SIG-M5 (cell line): Measurements from ENCODE around the gene COX17.

Source experiments
- DNase-seq: peaks from one replicate; lab custom pipeline; 2025; lab: John Stamatoyannopoulos, UW

The COX17 gene

DNA sequence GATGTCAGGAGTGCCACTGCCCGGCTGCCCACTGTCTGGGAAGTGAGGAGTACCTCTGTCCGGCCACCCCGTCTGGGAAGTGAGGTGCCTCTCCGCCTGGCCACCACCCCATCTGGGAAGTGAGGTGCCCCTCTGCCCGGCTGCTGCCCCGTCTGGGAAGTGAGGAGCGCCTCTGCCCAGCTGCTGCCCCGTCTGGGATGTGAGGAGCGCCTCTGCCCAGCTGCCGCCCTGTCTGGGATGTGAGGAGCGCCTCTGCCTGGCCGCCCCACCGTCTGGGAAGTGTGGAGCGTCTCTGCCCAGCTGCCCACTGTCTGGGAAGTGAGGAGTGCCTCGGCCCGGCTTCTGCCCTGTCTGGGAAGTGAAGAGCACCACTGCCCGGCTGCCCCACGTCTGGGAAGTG, 3.3 kb downstream of the COX17 start:
- no peak for DNase-seq

DNA sequence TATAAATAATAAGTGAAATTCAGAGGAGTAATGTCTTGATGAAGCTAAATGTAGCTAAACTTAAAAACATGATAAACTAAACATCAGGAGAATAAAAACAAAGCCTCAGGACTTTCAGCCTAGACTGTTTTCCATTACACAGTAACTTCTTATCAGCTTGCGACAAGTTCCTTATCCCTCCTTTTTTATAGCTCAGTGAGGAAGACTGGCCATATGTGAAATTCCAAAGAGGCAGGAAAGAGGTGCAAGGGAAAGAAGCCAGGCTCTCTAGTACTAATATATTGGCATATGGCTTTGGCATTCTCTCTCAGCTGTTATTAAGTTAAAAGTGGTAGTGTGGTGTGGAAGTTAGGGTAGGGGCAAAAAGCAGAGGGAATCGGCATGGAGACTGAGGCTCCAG, 4.4 kb downstream of the COX17 start:
- DNase-seq: no peak

DNA sequence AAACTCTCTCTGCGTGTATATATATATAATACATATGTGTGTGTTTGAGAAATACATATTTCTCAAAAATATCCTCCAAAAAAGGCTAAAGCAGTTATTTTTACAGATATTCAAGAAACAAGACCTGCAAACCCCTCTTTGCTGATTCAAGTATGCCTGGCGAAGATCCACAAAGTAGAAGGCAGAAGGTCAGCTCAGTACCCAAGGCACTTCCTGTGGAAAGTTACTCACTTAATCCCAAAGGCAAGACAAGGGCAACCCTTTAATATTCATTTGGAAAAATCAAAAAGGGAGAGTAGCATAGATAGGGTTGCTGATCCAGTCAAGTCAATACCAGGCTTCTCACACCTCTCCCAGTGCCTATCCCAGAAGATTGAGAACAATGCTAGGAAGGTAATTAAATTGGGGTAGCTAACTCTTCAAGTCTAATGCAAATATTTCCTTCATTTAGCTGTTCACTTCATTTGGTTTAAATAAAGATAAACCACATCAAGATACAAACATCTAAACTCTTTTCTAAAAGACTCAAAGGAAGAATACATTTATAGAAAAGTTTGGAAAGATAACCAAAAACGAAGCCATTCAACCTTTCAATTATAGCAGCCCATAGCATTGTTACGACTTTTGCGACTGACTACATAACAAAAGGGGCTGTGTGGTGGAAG, 7.2 kb downstream of the COX17 start:
- no peak for DNase-seq

DNA sequence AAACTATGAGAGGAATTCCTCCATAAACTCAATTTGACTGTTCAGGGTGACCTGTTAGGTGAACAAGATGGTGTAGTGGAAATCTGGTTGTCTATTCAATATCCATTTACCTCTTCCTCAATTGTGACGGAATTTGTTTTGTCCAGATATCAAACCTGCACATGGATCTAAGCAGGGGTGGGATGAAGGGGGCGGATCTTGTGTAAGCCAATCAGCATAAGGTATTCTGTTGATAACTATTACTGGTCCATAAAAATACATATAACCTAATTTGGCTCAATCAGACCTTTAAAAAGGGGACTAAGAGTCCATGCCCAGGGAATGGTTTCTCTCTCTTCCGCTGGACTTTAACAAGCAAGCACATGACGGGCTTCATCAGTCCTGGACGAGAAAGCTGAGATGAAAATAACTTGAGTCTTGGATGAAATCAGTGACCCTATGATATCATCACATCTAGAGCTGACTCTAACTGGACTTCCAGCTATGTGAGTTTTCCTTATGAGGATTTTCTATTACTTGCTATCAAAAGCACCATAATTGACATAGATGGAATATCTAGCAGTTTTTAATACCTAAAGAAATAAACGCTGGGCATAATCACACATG, 11.1 kb downstream of the COX17 start:
- DNase-seq: no peak

DNA sequence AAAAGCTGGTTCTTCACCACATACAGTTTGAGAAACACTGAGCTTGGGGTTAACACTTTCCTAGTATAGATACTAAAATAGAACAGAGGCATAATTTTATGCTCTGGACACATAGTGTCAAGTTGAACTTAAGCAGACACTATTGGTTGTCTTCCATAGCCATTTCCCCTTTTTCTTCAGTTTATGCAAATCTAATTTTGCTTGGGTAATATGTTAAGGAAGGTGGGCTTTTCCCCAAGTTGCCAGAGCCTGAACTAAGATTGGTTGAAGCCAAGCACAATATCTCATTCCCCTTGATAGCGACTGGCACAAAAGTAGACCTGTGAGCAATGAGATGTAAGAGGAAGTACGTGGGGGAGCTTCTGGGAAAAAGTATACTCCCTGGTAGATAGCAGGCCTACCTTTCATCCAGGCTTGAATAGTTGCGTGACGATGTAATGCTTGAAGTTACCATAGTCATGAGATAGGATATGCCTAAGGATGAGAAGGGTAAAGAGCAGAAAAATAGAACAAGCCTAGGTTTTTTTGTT, 12.3 kb downstream of the COX17 start:
- no peak for DNase-seq

DNA sequence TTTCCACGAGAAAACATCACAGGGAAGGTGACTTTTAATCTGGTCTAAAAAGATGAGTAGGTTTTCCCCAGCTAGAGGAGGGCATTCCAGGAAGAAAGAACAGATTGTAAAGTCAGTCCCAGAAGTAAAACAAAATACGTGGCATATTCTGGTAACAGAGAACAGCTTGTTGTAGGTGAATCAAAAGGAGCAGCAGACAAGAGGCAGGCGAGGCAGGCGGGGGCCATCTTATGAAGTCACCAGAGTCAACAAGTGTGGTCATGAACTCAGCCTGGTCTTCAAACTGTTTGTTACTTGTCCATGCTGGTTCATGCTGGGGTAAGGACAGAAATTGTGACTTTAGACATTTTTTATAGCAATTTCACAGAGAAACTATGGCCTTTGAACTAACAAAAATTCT, 12.8 kb downstream of the COX17 start:
- no peak for DNase-seq

DNA sequence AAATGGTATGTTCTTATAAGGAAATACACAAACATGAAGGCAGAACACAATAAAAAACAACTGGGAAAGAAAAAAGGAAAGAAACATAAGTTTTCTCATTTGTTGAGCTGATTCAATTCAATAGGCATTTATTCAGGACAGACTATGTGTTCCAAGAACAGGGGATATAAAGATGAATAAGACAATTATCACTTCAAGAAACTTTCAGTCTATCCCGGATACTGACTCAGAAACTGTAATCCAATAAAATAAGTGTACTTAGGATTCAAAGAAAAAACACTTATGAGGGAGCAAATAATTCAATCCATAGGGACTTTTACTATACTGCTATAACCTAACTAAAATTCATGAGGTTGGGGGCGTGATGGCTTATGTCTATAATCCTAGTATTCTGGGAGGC, 13.3 kb downstream of the COX17 start:
- no peak for DNase-seq

DNA sequence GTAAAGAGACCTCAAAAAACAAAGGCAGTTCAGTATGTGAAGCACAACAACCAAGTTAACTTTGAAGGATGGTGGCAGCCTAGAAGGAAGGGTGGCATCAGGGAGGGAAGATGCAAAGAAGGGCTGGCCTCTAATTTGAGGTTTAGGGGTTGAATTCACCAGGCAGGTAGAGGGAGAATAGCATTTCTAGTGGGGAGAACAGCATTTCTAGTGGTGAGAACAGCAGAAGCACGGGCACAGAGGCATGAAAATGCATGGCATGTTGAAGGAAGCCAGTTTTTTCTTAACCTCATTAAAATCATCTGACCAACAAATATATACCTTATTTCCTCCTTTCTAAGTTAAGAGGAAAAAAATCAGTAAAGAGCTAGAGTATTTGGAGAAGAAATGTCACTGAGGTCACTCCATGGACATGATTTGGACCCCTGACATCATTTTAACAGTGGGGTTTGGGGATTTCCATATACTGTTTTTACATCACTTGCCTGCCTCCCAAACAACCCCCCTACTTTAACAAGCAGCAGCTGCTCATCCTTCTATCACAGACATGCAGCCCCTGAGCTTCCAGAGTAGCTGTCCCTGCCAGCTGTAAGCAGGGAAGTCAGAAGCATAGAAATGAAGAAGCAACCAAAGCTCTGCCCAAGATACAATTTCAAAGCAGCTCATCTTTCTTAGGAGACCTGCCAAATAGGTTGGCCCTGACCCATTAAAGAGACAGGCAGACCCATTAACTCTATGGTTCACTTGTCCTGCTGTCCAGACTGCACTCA, 14.4 kb downstream of the COX17 start:
- no peak for DNase-seq

DNA sequence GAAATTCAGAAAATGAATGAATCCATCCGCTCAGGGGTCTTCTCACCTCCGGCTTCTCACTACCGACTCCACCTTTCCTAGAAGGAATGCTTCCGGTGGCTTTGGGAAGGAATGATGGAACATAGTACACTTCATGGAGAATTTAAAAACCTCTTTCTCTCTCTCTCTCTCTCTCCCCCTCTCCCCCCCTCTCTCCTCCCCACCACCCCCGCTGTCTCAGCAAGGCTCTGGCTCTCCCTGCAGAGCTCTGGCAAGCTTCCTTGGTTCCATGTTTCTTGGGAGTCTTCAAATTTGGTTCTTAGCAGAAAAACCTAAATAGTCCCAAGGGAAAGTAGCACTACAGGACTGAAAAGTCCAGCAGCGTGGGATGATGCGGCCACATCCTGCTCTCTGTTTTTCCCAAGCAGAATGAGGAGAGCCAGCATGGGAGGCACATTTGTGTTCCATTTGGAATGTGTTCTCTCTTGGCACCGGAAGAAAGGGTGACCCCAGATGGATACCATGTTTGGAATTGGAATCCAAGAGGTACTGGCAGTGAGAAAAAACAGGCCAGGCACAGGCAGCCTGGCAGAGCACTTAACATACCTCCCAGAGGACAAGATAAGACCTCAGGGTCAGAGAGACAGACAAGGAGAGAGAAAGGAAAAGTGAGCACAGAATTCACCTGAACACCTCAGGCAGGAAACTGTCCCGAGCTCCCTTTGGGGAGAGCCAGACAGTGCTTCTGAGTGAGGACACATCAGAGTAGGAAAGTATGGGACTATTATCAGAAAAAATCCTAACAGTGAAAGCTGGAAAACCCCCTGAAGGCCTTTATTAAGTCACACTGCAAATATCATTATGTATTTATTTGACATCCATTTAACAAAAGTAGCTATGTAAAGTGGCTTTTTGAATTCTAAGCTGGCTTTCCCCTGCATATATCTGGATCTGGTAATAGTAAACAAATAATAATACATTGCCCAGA, 16.4 kb downstream of the COX17 start, which contains the start of gene POPDC2:
Gene POPDC2 (minus strand): TSS at position 116 of the 967 bp plus-strand sequence. CDS start 166 bp downstream, outside the sequence.
- no peak for DNase-seq

DNA sequence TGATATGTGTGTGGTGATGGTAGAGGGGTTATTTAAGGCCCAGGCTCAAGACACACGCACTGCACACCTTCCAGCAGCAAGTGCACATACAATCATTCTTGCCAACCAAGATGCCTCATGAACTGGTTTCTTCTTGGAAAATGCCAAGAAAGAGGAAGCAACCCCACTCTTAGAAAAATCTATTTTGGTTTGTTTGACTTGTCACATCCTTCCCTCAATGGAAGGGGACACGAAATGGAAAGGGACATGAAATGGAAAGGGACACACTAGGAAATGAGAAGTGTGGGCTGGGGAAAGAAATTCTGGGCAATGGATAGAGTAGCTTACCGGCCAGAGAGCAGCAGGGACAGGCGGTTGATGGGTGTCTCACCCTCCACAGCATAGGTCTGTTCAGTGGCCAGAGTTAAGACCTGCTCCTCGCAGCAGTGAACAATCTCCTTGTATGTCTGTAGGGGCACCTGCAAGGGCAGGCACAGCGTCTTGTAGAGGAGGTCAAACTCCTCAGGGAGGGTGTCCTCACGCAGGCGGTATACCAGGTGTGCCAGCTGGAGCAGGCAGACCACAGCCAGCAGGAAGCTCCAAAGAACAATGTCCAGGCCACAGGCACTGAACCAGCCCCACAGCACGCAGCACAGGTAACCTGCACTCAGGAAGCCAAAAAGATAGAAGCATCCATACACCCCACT, 17.5 kb downstream of the COX17 start:
- no peak for DNase-seq

DNA sequence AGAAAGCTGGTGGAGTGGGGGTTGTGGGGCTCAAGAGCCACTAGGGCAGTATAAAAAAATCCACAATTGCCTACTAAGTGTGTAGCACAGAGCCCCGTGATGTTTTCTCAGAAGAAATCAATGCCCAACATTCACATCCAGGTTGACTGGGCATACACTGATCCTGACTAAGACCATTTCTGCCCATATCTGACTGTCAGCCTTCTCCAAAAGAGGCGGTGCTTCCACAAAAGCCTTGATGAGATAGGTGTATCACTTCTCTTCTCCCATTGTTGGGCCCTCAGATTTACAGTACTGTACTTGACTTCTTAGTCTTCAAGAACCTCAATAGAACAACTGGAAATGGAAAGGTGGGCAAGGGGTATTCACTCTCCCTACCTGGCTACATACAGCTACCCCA, 18.2 kb downstream of the COX17 start:
- DNase-seq: no peak

DNA sequence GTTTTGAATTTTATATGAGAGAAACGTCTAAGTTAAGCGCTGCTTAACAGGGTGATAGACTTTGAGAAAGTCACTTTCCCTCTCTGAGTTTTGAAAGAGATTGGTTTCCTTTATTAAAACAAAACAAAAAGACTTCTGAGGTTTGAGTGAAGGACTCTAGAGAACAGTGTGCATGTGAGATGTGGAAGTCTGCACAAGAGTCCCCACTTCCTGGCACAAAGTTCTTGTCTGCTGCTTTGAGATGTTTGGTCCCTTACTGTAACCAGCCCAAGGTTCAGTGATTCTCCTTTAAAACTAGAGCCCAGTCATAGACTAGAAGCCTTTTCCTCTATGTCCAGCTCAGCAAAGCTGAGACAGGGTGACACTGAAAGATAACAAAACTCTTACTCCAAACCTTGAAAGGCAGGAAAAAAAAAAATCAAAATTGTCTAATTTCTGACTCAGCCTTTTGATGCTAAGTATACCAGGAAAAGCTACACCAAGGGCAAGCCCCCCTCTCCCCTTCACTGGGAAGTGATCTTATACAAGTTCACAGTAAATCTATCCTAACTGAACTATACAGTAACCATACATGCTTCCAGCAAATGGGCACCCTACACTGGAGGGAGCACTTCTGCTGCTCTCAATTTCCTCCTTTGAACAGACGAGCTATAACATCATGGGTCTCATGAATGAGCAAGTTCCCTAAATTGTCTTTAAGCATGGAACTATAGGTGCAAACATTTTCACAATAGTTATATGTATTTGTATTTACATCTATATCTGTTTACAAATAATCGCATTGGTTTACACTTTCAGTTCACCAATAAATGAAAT, 19.1 kb downstream of the COX17 start:
- DNase-seq: no peak

DNA sequence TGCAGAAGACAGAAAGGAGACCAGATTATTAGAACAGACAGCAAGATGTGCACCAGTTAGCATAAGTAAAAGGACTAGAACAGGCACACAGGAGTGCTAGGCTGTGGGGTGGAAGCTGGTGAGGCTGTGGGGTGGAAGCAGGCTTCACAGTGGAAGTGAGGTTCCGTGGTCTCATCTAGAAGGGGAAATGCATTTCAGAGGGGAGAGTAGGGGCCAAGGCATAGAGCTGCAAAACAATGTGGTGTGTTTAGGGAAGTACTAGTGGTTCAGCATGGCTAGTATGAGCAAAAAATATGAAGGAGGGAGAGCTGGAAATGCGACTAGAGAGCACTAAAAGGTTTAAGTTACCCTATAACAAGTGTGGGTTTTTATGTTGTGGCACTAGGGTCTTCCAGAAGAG, 23.3 kb downstream of the COX17 start:
- DNase-seq: no peak

DNA sequence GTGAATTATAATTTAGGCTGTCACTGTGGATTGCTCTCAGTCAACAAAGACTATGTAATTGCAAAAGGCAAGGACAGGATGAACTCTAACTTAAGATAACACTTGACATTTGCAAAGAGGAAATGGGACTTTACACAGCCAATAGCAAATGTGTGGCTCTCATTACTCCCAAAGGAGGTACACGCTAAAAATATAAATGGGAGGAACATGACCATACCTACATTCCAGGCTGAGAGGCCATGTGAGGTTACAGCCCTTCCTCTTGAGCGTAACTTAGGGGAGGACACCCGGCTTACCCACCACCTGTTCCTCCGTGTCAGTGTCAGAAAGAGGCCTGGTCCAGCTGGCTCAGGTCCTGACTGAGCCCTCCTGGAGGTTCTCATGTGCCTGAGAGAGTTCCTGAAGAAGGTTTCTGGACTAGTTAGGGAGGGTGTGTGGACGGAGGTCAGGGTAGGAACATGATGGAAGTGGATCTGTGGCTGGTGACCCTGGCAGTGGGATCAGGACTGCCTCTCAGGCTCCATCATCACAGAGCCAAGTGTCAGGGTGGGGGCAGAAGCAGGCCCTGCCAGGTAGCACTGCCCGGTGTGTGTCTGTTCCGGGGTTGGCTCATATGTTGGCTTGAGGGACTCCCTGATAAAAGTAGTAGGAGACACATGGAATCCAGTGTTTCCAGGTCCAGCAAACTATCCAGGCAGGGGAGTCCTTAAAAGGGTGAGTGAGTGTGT, 24.7 kb downstream of the COX17 start:
- no peak for DNase-seq

DNA sequence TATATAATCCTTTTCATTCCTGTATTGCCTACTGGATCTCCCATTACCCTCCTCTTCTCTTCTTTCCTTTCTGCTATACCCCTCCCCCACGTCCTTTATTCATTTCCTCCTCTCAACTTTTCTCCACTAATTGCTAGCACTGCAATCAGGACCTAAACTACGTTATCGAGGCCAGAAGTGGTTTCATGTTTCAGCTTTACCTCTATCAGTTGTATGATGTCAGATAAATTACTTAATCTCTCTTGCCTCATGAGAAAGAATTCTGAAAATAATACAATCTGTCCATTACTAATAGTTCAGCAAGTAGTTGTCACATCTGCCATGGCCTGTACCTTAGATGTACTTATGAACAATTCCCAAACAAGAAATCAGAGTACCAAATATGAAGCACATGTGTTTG, 27.4 kb downstream of the COX17 start:
- no peak for DNase-seq

DNA sequence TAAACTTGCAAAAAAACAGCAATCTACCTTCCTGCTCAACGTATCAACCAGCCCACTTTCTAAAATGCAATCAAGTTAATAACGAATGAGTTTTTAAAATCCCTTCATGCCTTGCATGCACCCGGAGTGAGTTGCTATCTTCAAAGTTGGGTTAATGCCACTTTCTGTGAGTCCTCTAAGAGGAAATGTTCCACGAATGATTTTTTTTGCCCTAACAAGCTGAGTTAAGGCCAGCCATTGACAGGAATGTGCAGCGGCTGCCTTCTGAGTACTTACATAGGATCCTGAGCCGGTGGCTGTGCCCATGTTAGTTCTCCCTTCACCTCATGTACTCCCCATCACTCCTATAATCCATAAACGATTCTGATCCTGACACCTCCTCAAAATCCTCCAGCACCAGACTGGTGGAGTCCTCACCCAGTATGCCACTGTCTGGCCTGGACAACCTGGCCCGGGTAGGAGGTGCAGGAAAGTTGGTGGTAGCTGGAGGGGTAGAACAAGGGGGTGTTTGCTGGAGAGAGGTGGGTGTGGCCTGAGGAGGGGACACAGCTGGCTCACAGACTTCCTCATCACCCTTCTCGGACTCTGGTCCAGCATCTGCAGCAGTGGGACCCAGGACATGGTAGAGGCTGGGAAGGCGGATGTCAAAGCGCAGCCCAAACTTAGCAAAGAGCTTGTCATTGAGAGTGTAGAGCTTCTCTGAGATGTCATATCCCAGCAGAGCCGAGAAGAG, 29.2 kb downstream of the COX17 start:
- no peak for DNase-seq

DNA sequence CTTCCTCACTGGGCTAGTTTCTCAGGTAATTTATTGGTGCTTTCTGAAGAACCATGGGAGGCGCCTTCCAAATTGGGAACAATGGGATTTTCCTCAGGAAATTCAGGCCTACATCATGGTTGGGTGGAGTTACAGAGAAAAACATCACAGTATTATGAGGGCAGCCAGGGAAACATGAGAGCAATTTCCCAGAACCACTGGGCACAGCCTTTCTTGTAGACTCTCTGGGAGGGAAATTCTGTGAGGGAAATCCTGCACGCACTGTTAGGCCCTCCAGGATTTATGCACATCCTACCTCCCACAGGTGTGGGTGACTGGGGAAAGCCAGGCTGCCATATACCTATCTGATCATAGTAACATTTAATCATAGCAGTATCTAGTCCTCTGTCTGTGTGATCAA, 30.0 kb downstream of the COX17 start:
- no peak for DNase-seq

DNA sequence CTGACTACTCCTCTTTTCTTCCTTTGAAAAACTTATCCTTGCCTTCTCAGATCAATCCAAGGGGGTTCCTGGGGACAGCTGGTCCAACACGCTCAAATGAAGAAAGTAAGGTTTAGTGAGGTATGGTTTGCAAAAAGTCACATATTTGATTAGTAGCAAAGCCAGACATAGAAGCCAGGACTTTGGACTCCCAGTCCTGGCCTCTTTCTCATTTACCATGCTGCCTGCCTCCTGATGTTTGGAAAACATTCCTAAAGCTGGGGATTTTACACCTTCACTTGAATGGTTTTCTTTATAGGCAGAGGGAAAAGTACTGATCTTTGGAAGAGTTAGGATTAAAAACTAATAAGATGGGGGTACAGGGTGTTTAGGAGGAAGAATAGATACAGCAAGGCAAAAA, 31.4 kb downstream of the COX17 start:
- no peak for DNase-seq

DNA sequence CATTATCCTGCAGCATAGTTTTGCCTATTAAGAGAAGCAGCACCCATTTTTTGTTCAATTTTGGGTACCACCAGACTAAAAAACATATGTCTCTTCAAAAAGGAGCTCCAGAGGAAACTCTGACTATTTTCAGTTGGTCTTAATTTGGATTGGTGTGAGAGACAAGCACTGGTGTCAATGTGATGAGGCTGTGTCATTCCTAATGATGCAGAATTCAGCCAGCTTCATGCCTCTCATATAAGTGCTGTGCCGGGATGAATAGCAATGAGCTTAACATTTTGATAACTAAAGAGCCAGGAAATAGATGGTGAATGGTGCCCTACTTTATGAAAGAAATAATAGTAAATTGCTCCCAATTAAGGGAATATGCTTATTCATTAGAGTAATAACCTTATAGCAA, 32.7 kb downstream of the COX17 start:
- no peak for DNase-seq
